ENCODE data around the gene TAS2R39.
"Not testable (repeated sequence)": the region's sequence is repeated elsewhere in the genome, so short reads cannot be mapped to it uniquely, and the experiment has no call there.

Gene TAS2R39

DNA sequence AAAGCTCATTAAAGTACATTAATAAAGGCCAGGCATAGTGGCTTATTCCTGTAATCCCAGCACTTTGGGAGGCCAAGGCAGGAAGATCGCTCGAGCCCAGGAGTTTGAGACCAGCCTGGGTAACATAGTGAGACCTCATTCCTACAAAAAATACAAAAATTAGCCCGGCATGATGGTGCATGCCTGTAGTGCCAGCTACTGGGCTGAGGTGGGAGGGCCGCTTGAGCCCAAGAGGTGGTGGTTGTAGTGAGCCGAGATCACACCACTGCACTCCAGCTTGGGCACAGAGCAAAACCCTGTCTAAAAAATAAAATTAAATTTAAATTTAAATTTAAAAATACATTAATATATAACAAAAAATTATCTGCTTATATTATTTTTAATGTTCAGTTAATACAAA lies 7.1 kb upstream of the TAS2R39 start:
- Histone ChIP-seq H2BK5ac (ENCODE audit: low read length) (no peak overlapping the region), H2AK5ac (ENCODE audit: low read depth, low read length) (no peak overlapping the region), H3K9ac (ENCODE audit: low read depth, low read length, poor library complexity) (no peak overlapping the region), H2BK12ac (ENCODE audit: low read length) (no peak overlapping the region), H3K4me1 (ENCODE audit: control insufficient read depth in 2 of 2, insufficient read depth in 1 of 2, low read depth in 1 of 2, low read length in 2 of 2) (no peaks in the 10 kb centered on the region), H3K4ac (ENCODE audit: low read length) (no peak overlapping the region), H3K4me3 (ENCODE audit: low read length in 2 of 2) (no peak overlapping the region), H3K9me3 (replicated peaks in 1 of 2; ENCODE audit: control insufficient read depth in 2 of 2, insufficient read depth in 1 of 2, low read depth in 1 of 2, low read length in 2 of 2) (no peaks in the 10 kb centered on the region), H3K4me2 (ENCODE audit: insufficient read depth, low read length, poor library complexity, severe bottlenecking) (no peak overlapping the region), H2AFZ (ENCODE audit: low read length) (no peak overlapping the region), H2BK120ac (ENCODE audit: low read depth, low read length) (no peak overlapping the region), H3K27ac (replicated peaks; ENCODE audit: low read length) (no peak overlapping the region), H3K79me1 (ENCODE audit: low read depth, low read length) (no peaks in the 10 kb centered on the region), H3K18ac (ENCODE audit: low read length) (no peak overlapping the region), H4K91ac (ENCODE audit: low read depth, low read length, poor library complexity) (no peak overlapping the region), H4K8ac (ENCODE audit: low read depth, low read length) (no peak overlapping the region), H3K27me3 (ENCODE audit: control insufficient read depth in 3 of 3, insufficient read depth in 3 of 3, low read depth in 1 of 3, low read length in 3 of 3) (no peaks in the 10 kb centered on the region), H3K23ac (ENCODE audit: low read depth, low read length, poor library complexity) (no peak overlapping the region), H2BK15ac (ENCODE audit: low read length) (no peak overlapping the region), H3K14ac (ENCODE audit: low read length) (no peak overlapping the region), H3K36me3 (replicated peaks in 1 of 2; ENCODE audit: control insufficient read depth in 2 of 2, insufficient read depth in 2 of 2, low read length in 2 of 2) (no peaks in the 10 kb centered on the region)
- no CpG with 5 or more reads among the region's 5 CpGs for WGBS, 2 donors (ENCODE audit: extremely low coverage in 2 of 2, insufficient read length in 2 of 2, insufficient replicate concordance in 1 of 2)
- no peak for DNase-seq (ENCODE audit: low spot score)

DNA sequence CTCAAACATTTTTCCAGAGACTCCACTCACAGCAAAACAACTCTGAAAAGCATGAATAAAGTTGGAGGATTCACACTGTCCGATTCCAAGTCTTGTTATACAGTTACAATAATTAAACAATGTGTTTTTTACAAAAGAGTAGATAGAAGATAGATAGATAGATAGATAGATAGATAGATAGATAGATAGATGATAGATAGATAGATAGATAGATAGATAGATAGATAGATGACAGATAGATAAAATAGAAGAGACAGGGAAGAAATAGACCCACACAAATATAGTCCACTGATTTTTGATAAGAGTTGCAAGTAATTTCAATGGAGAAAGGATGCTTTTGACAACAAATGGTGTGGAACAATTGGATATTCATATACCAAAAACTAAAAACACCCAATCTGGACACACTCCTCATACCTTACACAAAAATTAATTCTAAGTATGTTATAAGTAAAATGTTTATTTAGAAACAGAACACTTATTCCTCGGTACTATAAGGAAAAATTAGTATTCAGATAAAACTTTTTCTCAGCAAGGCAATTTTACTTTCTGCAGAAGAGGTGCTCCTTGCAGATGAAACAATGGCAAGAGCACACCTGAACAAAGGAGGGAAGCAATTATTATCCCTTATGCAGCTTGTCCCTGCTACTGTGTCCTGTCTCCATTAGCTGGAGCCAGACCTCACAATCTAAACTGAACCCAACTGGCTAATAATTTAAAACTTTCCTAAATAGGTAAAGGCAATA lies 5.7 kb upstream of the TAS2R39 start:
- no peaks in the 10 kb centered on the region for H3K9me3 ChIP-seq (replicated peaks in 1 of 2; ENCODE audit: control insufficient read depth in 2 of 2, insufficient read depth in 1 of 2, low read depth in 1 of 2, low read length in 2 of 2)
- no peaks in the 10 kb centered on the region for H3K36me3 ChIP-seq (replicated peaks in 1 of 2; ENCODE audit: control insufficient read depth in 2 of 2, insufficient read depth in 2 of 2, low read length in 2 of 2)
- H3K79me1 ChIP-seq (ENCODE audit: low read depth, low read length) = no peaks in the 10 kb centered on the region
- no peak overlapping the region for H4K8ac ChIP-seq (ENCODE audit: low read depth, low read length)
- H3K23ac ChIP-seq (ENCODE audit: low read depth, low read length, poor library complexity) = no peak overlapping the region
- H3K27ac ChIP-seq (replicated peaks; ENCODE audit: low read length) = no peak overlapping the region
- WGBS, 2 donors (ENCODE audit: extremely low coverage in 2 of 2, insufficient read length in 2 of 2, insufficient replicate concordance in 1 of 2) = no CpG with 5 or more reads among the region's 2 CpGs
- H2BK120ac ChIP-seq (ENCODE audit: low read depth, low read length) = no peak overlapping the region
- no peak overlapping the region for H4K91ac ChIP-seq (ENCODE audit: low read depth, low read length, poor library complexity)
- H2AFZ ChIP-seq (ENCODE audit: low read length) = no peak overlapping the region
- no peak overlapping the region for H2BK5ac ChIP-seq (ENCODE audit: low read length)
- no peak overlapping the region for H2BK12ac ChIP-seq (ENCODE audit: low read length)
- H3K9ac ChIP-seq (ENCODE audit: low read depth, low read length, poor library complexity) = no peak overlapping the region
- no peak overlapping the region for H3K4ac ChIP-seq (ENCODE audit: low read length)
- no peak overlapping the region for H2AK5ac ChIP-seq (ENCODE audit: low read depth, low read length)
- no peaks in the 10 kb centered on the region for H3K4me1 ChIP-seq (ENCODE audit: control insufficient read depth in 2 of 2, insufficient read depth in 1 of 2, low read depth in 1 of 2, low read length in 2 of 2)
- H3K4me2 ChIP-seq (ENCODE audit: insufficient read depth, low read length, poor library complexity, severe bottlenecking) = no peak overlapping the region
- no peak overlapping the region for H2BK15ac ChIP-seq (ENCODE audit: low read length)
- no peak overlapping the region for H3K18ac ChIP-seq (ENCODE audit: low read length)
- DNase-seq (ENCODE audit: low spot score) = no peak
- H3K27me3 ChIP-seq (ENCODE audit: control insufficient read depth in 3 of 3, insufficient read depth in 3 of 3, low read depth in 1 of 3, low read length in 3 of 3) = no peaks in the 10 kb centered on the region
- no peak overlapping the region for H3K14ac ChIP-seq (ENCODE audit: low read length)
- H3K4me3 ChIP-seq (ENCODE audit: low read length in 2 of 2) = no peak overlapping the region

DNA sequence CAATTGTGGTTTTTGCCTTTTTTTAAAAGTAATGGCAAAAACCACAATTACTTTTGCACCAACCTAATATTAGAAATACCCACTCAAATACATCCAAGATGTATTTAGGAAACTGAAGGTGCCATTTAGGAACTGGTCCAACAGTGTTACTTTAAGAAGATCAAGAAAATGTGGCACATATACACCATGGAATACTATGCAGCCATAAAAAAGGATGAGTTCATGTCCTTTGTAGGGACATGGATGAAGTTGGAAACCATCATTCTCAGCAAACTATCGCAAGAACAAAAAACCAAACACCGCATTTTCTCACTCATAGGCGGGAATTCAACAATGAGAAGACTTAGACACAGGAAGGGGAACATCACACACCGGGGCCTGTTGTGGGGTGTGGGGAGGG lies 2.4 kb upstream of the TAS2R39 start:
- not testable (repeated sequence) for H3K4me2 ChIP-seq (ENCODE audit: insufficient read depth, low read length, poor library complexity, severe bottlenecking); DNase-seq (ENCODE audit: low spot score); H3K23ac ChIP-seq (ENCODE audit: low read depth, low read length, poor library complexity); H2AFZ ChIP-seq (ENCODE audit: low read length); H3K9ac ChIP-seq (ENCODE audit: low read depth, low read length, poor library complexity); H3K4ac ChIP-seq (ENCODE audit: low read length); H3K18ac ChIP-seq (ENCODE audit: low read length); H2BK12ac ChIP-seq (ENCODE audit: low read length); H2AK5ac ChIP-seq (ENCODE audit: low read depth, low read length); H3K27ac ChIP-seq (replicated peaks; ENCODE audit: low read length); H3K4me3 ChIP-seq (ENCODE audit: low read length in 2 of 2); H3K9me3 ChIP-seq (replicated peaks in 1 of 2; ENCODE audit: control insufficient read depth in 2 of 2, insufficient read depth in 1 of 2, low read depth in 1 of 2, low read length in 2 of 2); H3K36me3 ChIP-seq (replicated peaks in 1 of 2; ENCODE audit: control insufficient read depth in 2 of 2, insufficient read depth in 2 of 2, low read length in 2 of 2); H4K8ac ChIP-seq (ENCODE audit: low read depth, low read length); H4K91ac ChIP-seq (ENCODE audit: low read depth, low read length, poor library complexity); H3K14ac ChIP-seq (ENCODE audit: low read length); H3K79me1 ChIP-seq (ENCODE audit: low read depth, low read length); H2BK120ac ChIP-seq (ENCODE audit: low read depth, low read length); H3K4me1 ChIP-seq (ENCODE audit: control insufficient read depth in 2 of 2, insufficient read depth in 1 of 2, low read depth in 1 of 2, low read length in 2 of 2); H2BK15ac ChIP-seq (ENCODE audit: low read length); H3K27me3 ChIP-seq (ENCODE audit: control insufficient read depth in 3 of 3, insufficient read depth in 3 of 3, low read depth in 1 of 3, low read length in 3 of 3); H2BK5ac ChIP-seq (ENCODE audit: low read length)
- WGBS, 2 donors (ENCODE audit: extremely low coverage in 2 of 2, insufficient read length in 2 of 2, insufficient replicate concordance in 1 of 2) = no CpG with 5 or more reads among the region's 4 CpGs

DNA sequence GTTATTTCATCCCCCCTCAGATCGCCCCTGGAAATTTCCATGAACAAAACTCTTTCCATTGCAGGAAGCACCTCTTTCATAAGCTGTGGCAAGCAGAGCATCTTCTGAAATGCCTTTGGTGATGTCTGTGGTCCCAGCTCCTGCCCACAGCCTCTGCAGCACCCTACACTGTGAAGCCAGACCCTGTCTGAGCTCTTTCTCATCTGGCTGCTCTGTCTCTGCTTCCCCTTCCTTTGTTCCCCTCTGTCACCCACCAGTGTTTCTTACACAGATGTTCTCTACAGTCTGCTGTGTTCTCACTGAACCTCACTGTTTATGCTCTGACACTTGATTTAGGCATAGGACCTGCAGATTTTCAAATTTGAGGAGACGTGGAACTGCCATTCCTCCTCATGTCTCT lies 1.9 kb upstream of the TAS2R39 start:
- Histone ChIP-seq H4K91ac (ENCODE audit: low read depth, low read length, poor library complexity) (no peak overlapping the region), H2BK5ac (ENCODE audit: low read length) (no peak overlapping the region), H3K18ac (ENCODE audit: low read length) (no peak overlapping the region), H3K23ac (ENCODE audit: low read depth, low read length, poor library complexity) (no peak overlapping the region), H2AK5ac (ENCODE audit: low read depth, low read length) (no peak overlapping the region), H3K4me1 (ENCODE audit: control insufficient read depth in 2 of 2, insufficient read depth in 1 of 2, low read depth in 1 of 2, low read length in 2 of 2) (no peaks in the 10 kb centered on the region), H3K4me3 (ENCODE audit: low read length in 2 of 2) (no peak overlapping the region), H3K36me3 (replicated peaks in 1 of 2; ENCODE audit: control insufficient read depth in 2 of 2, insufficient read depth in 2 of 2, low read length in 2 of 2) (no peaks in the 10 kb centered on the region), H3K9me3 (replicated peaks in 1 of 2; ENCODE audit: control insufficient read depth in 2 of 2, insufficient read depth in 1 of 2, low read depth in 1 of 2, low read length in 2 of 2) (no peaks in the 10 kb centered on the region), H3K79me1 (ENCODE audit: low read depth, low read length) (no peaks in the 10 kb centered on the region), H3K4ac (ENCODE audit: low read length) (no peak overlapping the region), H3K4me2 (ENCODE audit: insufficient read depth, low read length, poor library complexity, severe bottlenecking) (no peak overlapping the region), H3K27ac (replicated peaks; ENCODE audit: low read length) (no peak overlapping the region), H2AFZ (ENCODE audit: low read length) (no peak overlapping the region), H3K27me3 (ENCODE audit: control insufficient read depth in 3 of 3, insufficient read depth in 3 of 3, low read depth in 1 of 3, low read length in 3 of 3) (no peaks in the 10 kb centered on the region), H2BK120ac (ENCODE audit: low read depth, low read length) (no peak overlapping the region), H2BK12ac (ENCODE audit: low read length) (no peak overlapping the region), H3K14ac (ENCODE audit: low read length) (no peak overlapping the region), H4K8ac (ENCODE audit: low read depth, low read length) (no peak overlapping the region), H3K9ac (ENCODE audit: low read depth, low read length, poor library complexity) (no peak overlapping the region), H2BK15ac (ENCODE audit: low read length) (no peak overlapping the region)
- no CpG with 5 or more reads among the region's 2 CpGs for WGBS, 2 donors (ENCODE audit: extremely low coverage in 2 of 2, insufficient read length in 2 of 2, insufficient replicate concordance in 1 of 2)
- DNase-seq (ENCODE audit: low spot score) = no peak

All from neuronal stem cell (in vitro differentiated cells).